Measurements from ENCODE around the gene MOK. TPM values are rescaled to one million over a fixed set of nuclear protein-coding genes. Genes with fewer than 3 reads are reported as not detected.
A peak's percentile ranks its signal among the peaks of the same experiment; 100 is the strongest.

The MOK gene
- total RNA-seq, 1 experiment from 2014 or later, result 2.8 TPM

- Mint-ChIP-seq H3K27ac (no peak overlapping the region), H3K4me3 (no peak overlapping the region), H3K36me3 (ENCODE audit: insufficient read depth in 1 of 3, low read depth in 3 of 3) (no peaks in the 10 kb centered on the region), H3K9me3 (peaks cover 2 to 3% of the 10 kb centered on the region in 2 experiments; a peak in 2 of 5 replicates), H3K4me1 (peaks cover under 1 to 2% of the 10 kb centered on the region in 2 experiments; a peak in 1 of 4 replicates), H3K27me3 (ENCODE audit: low read depth) (no peaks in the 10 kb centered on the region)
- H3K27me3 ChIP-seq (ENCODE audit: insufficient read depth, low read length), result no peaks in the 10 kb centered on the region
- H3K4ac ChIP-seq (ENCODE audit: low read depth, low read length), result no peak overlapping the region
- H3K23ac ChIP-seq (ENCODE audit: insufficient read length, low read depth, low read length), result no peak overlapping the region
- H3K9me3 ChIP-seq (ENCODE audit: control insufficient read depth, low read depth, low read length), result no peaks in the 10 kb centered on the region
- H4K91ac ChIP-seq (ENCODE audit: insufficient read length, low read depth, low read length), result no peak overlapping the region
- H2BK5ac ChIP-seq (ENCODE audit: insufficient read length, low read length), result no peak overlapping the region
- H2BK12ac ChIP-seq (ENCODE audit: insufficient read length, low read depth, low read length), result no peak overlapping the region
- no peak overlapping the region for H3K56ac ChIP-seq (ENCODE audit: insufficient read length, low read depth, low read length)
- no peaks in the 10 kb centered on the region for H3K4me1 ChIP-seq (ENCODE audit: insufficient read depth, low read length)
- no peaks in the 10 kb centered on the region for H3K23me2 ChIP-seq (ENCODE audit: insufficient read length, low read depth, low read length, poor library complexity, severe bottlenecking)
- no peaks in the 10 kb centered on the region for H3K79me2 ChIP-seq (ENCODE audit: insufficient read depth, low read length)
- no peaks in the 10 kb centered on the region for H3K79me1 ChIP-seq (ENCODE audit: insufficient read depth, low read depth, low read length, poor library complexity, severe bottlenecking)
- WGBS (ENCODE audit: extremely low coverage, insufficient read length, low lambda C conversion rate), result no CpG with 5 or more reads among the region's 2 CpGs
- H2BK20ac ChIP-seq (ENCODE audit: low read depth, low read length, poor library complexity, severe bottlenecking), result no peak overlapping the region
- no peak overlapping the region for H3K9ac ChIP-seq (ENCODE audit: extremely low read depth, insufficient read length, low read length)
- no peak overlapping the region for H3T11ph ChIP-seq (ENCODE audit: low read length)
- no peak overlapping the region for H3K27ac ChIP-seq (ENCODE audit: insufficient read length, low read depth, low read length)
- H2BK15ac ChIP-seq (ENCODE audit: low read depth, low read length), result no peak overlapping the region
- TF ChIP-seq, protein P1, sequence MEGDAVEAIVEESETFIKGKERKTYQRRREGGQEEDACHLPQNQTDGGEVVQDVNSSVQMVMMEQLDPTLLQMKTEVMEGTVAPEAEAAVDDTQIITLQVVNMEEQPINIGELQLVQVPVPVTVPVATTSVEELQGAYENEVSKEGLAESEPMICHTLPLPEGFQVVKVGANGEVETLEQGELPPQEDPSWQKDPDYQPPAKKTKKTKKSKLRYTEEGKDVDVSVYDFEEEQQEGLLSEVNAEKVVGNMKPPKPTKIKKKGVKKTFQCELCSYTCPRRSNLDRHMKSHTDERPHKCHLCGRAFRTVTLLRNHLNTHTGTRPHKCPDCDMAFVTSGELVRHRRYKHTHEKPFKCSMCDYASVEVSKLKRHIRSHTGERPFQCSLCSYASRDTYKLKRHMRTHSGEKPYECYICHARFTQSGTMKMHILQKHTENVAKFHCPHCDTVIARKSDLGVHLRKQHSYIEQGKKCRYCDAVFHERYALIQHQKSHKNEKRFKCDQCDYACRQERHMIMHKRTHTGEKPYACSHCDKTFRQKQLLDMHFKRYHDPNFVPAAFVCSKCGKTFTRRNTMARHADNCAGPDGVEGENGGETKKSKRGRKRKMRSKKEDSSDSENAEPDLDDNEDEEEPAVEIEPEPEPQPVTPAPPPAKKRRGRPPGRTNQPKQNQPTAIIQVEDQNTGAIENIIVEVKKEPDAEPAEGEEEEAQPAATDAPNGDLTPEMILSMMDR (conservative IDR thresholded peaks at IDR 0.05), result 0 out of 3 replicates have a peak, but pooled peaks have one; percentile 19
- no peak overlapping the region for H3K14ac ChIP-seq (ENCODE audit: insufficient read depth, low read length)
- H3K4me2 ChIP-seq (ENCODE audit: insufficient read depth, insufficient read length, low read length), result no peak overlapping the region
- no peak overlapping the region for H2BK120ac ChIP-seq (ENCODE audit: low read depth, low read length, poor library complexity, severe bottlenecking)
- H4K5ac ChIP-seq (ENCODE audit: insufficient read length, low read depth, low read length), result no peak overlapping the region
- H2AK5ac ChIP-seq (ENCODE audit: insufficient read length, low read length), result no peak overlapping the region
- no peak overlapping the region for H3K18ac ChIP-seq (ENCODE audit: insufficient read length, low read depth, low read length)
- DNase-seq, result no peak
- H2AFZ ChIP-seq (ENCODE audit: low read length), result no peak overlapping the region
- H4K20me1 ChIP-seq (ENCODE audit: control insufficient read depth, insufficient read depth, insufficient read length), result no peaks in the 10 kb centered on the region
- no peak overlapping the region for H4K8ac ChIP-seq (replicated peaks; ENCODE audit: insufficient read length, low read depth, low read length)
Observed at GRCh38 chr14:102285106-102285505, 19.9 kb downstream of the MOK start.

Measured in H9 (cell line).